Activated CD8-positive, alpha-beta memory T cell treated with anti-CD3 and anti-CD28 coated beads for 4 hours (primary cell): ENCODE measurements around the gene OTOGL.

Experiments
- DNase-seq, 2 donors: peaks; one replicate each; pipeline ENCODE4 v3.0.0-alpha.2; 2020; ENCODE audit warnings: low read depth in 2 of 2

The OTOGL gene

GRCh38 chr12:80359703-80360102 is 260.4 kb downstream of the OTOGL start:
- DNase-seq = no peak

GRCh38 chr12:80364056-80364455 is 264.7 kb downstream of the OTOGL start:
- no peak for DNase-seq

DNA sequence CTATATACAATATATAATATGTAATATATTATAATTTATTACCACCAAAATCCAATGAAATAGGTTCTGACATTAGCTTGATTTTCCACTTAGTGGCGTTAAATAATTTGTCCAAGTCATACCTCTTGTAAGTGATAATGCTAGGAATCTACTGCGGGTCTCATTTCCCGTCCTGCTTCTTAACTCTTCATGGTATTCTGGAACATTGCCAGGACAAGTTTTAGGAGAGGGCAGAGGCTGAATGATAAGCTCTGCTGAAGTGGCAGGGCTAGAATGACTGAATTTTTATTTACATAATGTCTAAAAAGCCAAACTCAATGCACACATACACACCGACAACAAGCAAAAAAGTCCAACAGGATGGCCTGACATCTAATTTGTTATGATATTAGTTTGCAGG is 274.3 kb downstream of the OTOGL start:
- no peak for DNase-seq

DNA sequence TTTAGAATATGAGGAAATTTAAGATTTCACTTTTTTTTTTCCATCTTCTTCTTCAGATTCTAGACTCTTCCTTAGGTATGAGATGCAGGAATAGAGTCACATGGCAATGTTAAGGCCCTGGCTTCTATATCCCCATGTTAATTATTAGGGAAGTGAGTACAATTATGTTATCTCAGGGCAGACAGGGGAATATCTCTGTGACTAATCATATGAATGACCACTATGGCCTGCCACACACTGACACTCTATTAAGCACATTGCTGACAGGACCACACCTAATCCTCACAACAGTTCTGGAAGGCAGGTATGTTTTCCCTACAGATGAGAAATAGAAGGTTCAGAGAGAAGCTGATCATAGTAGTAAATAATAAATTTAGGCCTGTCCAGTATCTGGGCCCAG is 275.3 kb downstream of the OTOGL start:
- DNase-seq = no peak

DNA sequence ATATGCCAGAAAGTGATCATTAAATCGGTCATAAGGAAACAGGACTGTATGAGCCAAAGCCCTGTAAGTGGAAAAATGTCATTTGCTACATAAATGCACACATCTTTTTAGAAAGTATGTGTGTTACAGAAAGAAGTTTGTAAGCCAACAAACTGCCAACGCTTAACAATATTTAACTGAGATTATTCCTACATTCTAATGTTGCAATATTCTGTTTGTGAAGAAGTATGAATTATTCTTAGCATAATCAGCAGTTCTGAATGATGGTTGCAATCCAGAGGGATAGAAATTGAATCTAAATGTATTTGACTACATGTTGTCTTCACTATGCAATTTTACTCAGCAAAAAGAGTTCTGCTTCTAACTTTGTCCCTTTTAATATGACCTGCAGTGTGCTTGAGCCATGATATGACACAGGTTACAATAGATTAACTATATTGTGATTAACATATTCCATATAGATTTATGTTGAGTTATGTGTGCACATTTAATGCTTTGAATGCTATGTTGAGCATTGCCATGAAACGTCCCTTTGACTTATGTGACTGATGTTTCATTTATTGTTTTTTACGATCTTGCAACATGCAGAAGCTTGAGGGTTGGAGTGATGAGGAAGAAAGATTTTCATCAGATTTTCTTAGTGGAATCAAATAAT is 277.9 kb downstream of the OTOGL start:
- no peak for DNase-seq

- DNase-seq = no peak
Observed at GRCh38 chr12:80381121-80381520, 281.8 kb downstream of the OTOGL start.

- DNase-seq = no peak
Observed at GRCh38 chr12:80382254-80382653, 282.9 kb downstream of the OTOGL start.

DNA sequence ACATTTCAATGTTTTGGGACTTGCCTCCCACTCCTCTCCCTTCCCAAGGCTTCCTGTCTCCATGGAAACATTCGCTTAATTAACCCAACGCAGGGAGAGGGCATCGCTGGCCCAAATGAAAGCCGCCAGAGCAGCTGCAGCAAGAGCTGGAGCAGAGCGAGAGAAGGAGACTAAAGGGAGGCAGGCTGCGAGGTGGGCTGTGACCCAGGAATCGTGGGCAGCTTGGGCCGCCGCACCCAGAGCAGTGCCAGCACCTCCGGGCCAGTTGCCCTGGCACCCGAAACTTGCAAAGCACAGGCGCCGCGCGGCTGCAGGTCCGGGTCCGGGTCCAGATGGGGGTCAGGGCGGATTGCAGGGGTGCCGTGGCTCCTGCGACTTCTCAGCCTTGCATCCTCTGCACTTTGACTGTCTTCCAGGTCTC is 301.2 kb downstream of the OTOGL start:
- no peak for DNase-seq

DNA sequence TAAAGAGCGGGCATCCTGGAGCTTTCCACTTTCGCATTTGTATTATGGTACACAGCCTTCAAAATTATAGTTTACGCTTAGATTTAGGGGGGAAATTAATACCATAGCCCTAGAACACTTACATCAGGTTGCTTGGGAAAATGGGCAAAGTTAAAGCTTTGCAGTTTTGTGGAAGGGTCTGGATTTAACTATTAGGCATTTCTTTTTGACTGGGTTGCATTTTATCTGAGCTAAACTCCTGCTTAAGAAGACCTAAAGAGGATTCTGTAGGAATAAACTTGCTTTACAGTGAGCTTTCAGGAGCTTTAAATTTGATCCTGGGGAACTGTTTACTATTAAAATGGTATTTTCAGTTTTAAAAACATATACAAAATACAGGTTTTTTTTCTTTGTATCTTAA is 301.9 kb downstream of the OTOGL start:
- no peak for DNase-seq

- DNase-seq = no peak
Observed at GRCh38 chr12:80404629-80405028, 305.3 kb downstream of the OTOGL start.

DNA sequence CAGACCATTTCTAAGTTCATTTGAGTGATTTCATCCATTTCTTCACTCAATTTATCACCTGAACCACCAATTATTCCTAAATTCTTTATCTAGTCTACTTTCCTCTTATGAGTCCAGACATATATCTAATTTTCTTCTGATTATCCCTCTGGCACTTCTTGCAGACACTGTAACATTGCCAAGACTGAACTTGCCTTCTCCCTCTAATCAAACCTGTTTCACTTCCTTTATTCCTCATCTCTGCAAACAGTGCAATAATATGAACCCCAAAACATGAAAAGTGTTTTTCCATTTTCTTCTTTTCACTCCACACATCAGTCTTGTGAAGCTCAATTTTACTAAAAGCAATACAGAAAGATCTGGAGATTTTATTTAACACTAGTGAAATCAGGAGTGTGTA is 306.9 kb downstream of the OTOGL start:
- DNase-seq = no peak

DNA sequence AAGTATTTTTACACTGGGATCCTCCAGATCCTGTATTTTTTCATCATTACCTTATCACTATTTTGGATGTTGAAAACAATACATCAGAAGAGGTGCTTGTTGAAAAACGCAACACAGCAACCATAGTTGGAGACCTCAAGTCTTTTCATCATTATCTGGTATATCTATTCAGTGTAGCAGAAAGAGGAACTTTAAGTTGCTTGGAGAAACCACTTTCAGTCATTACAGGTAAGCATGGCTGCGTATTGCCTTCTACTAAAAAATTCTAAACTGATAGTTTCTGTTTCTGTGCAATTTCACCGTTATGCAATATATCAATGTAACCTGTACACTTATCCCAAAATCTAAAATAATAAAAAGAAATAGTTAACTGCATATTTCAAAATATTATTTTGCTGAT is 312.4 kb downstream of the OTOGL start:
- DNase-seq = no peak

- no peak for DNase-seq
Observed at GRCh38 chr12:80412343-80412953, 313.1 kb downstream of the OTOGL start.

DNA sequence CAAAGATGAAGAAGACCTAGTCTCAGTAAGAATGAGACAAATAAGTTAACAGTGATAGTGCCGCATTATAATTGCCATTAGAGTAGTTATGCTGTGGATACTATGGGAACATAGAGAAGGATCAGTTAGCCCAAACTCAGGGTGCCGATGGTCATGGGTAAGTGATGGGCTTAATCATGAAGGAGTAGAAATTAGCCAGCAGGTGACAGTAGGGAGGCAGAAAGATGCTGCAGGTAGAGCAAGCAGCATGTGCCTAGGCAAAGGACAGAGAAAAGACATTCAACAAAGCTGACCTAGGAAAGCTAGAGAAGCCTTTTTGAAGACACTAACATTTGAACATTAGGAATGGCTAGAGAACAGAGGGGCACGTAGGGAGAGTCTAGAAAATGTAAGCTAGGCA is 314.1 kb downstream of the OTOGL start:
- no peak for DNase-seq

- no peak for DNase-seq
Observed at GRCh38 chr12:80415466-80415865, 316.1 kb downstream of the OTOGL start.

GRCh38 chr12:80419644-80420043 is 320.3 kb downstream of the OTOGL start:
- no peak for DNase-seq

DNA sequence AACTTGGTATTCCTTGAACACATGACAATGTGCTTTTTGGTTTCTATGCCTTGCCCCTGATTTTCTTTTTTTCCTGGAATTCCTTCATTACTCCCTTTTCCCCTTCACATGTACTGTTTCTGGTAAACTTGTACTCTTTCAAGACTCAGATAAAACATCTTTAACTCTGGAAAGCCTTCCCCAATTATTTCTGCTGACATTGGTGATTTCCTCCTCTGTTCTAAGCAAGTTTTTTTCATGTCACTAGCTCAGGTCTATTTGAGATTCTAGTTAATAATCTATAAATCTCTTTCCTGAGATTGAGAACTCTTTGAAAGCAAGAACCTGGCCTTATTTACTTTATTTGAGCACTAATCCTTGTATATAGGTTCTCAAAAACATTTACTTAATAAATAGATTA is 320.7 kb downstream of the OTOGL start:
- DNase-seq = no peak

- no peak for DNase-seq
Observed at GRCh38 chr12:80422550-80422949, 323.2 kb downstream of the OTOGL start.
